ENCODE measurements around the gene RNASEH1. TPM values are rescaled to one million over a fixed set of nuclear protein-coding genes. Genes with fewer than 3 reads are reported as not detected.

Gene RNASEH1
- total and polyA plus RNA-seq, 2 of the 13 experiments (the other 11 are each of a cell fraction or from before 2014, with no cell fraction given): 14.5 to 57.4 TPM

- no peak for TF ChIP-seq IRF1 (CRISPR knock-in tag; IDR thresholded peaks at IDR 0.05; ENCODE audit: low read depth)
- TF ChIP-seq SP140L (CRISPR knock-in tag; IDR thresholded peaks at IDR 0.05; ENCODE audit: borderline replicate concordance): no peak
- TF ChIP-seq, protein P1, sequence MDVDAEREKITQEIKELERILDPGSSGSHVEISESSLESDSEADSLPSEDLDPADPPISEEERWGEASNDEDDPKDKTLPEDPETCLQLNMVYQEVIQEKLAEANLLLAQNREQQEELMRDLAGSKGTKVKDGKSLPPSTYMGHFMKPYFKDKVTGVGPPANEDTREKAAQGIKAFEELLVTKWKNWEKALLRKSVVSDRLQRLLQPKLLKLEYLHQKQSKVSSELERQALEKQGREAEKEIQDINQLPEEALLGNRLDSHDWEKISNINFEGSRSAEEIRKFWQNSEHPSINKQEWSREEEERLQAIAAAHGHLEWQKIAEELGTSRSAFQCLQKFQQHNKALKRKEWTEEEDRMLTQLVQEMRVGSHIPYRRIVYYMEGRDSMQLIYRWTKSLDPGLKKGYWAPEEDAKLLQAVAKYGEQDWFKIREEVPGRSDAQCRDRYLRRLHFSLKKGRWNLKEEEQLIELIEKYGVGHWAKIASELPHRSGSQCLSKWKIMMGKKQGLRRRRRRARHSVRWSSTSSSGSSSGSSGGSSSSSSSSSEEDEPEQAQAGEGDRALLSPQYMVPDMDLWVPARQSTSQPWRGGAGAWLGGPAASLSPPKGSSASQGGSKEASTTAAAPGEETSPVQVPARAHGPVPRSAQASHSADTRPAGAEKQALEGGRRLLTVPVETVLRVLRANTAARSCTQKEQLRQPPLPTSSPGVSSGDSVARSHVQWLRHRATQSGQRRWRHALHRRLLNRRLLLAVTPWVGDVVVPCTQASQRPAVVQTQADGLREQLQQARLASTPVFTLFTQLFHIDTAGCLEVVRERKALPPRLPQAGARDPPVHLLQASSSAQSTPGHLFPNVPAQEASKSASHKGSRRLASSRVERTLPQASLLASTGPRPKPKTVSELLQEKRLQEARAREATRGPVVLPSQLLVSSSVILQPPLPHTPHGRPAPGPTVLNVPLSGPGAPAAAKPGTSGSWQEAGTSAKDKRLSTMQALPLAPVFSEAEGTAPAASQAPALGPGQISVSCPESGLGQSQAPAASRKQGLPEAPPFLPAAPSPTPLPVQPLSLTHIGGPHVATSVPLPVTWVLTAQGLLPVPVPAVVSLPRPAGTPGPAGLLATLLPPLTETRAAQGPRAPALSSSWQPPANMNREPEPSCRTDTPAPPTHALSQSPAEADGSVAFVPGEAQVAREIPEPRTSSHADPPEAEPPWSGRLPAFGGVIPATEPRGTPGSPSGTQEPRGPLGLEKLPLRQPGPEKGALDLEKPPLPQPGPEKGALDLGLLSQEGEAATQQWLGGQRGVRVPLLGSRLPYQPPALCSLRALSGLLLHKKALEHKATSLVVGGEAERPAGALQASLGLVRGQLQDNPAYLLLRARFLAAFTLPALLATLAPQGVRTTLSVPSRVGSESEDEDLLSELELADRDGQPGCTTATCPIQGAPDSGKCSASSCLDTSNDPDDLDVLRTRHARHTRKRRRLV (CRISPR knock-in tag; IDR thresholded peaks at IDR 0.05): peak; percentile 9; the same call in 1 of the 2 replicates
- TF ChIP-seq, protein P2, sequence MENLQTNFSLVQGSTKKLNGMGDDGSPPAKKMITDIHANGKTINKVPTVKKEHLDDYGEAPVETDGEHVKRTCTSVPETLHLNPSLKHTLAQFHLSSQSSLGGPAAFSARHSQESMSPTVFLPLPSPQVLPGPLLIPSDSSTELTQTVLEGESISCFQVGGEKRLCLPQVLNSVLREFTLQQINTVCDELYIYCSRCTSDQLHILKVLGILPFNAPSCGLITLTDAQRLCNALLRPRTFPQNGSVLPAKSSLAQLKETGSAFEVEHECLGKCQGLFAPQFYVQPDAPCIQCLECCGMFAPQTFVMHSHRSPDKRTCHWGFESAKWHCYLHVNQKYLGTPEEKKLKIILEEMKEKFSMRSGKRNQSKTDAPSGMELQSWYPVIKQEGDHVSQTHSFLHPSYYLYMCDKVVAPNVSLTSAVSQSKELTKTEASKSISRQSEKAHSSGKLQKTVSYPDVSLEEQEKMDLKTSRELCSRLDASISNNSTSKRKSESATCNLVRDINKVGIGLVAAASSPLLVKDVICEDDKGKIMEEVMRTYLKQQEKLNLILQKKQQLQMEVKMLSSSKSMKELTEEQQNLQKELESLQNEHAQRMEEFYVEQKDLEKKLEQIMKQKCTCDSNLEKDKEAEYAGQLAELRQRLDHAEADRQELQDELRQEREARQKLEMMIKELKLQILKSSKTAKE (CRISPR knock-in tag; IDR thresholded peaks at IDR 0.05; ENCODE audit: borderline replicate concordance): no peak
- TF ChIP-seq ZBTB8A (CRISPR knock-in tag; IDR thresholded peaks at IDR 0.05; ENCODE audit: borderline replicate concordance, low read depth): no peak
- no peak for TF ChIP-seq ZKSCAN5 (CRISPR knock-in tag; IDR thresholded peaks at IDR 0.05)
- no peak for TF ChIP-seq ZNF7 (CRISPR knock-in tag; IDR thresholded peaks at IDR 0.05)
- 0 out of 2 replicates have a peak, but pooled peaks have one; percentile 15 for TF ChIP-seq KDM5B (CRISPR knock-in tag; IDR thresholded peaks at IDR 0.05; ENCODE audit: borderline replicate concordance)
- TF ChIP-seq ZNF10 (CRISPR knock-in tag; IDR thresholded peaks at IDR 0.05; ENCODE audit: borderline replicate concordance, low read depth): no peak
- no peak for TF ChIP-seq ZNF317 (CRISPR knock-in tag; IDR thresholded peaks at IDR 0.05)
- no peak for TF ChIP-seq CREB3 (CRISPR knock-in tag; IDR thresholded peaks at IDR 0.05)
- TF ChIP-seq NKX3-1 (CRISPR knock-in tag; IDR thresholded peaks at IDR 0.05): no peak
- no peak for TF ChIP-seq THAP8 (CRISPR knock-in tag; IDR thresholded peaks at IDR 0.05; ENCODE audit: borderline replicate concordance)
- TF ChIP-seq THAP9 (CRISPR knock-in tag; IDR thresholded peaks at IDR 0.05; ENCODE audit: borderline replicate concordance): no peak
These were observed 47.1 kb upstream of the RNASEH1 start (continued) for GRCh38 chr2:3604991-3605961.

Measured in HepG2 (cell line).